ENCODE results near the gene CTIF. TPM values are rescaled to one million over a fixed set of nuclear protein-coding genes. Genes with fewer than 3 reads are reported as not detected.

CTIF gene
- total RNA-seq, 1 donor from 2014 or later = 72.4 TPM

DNA sequence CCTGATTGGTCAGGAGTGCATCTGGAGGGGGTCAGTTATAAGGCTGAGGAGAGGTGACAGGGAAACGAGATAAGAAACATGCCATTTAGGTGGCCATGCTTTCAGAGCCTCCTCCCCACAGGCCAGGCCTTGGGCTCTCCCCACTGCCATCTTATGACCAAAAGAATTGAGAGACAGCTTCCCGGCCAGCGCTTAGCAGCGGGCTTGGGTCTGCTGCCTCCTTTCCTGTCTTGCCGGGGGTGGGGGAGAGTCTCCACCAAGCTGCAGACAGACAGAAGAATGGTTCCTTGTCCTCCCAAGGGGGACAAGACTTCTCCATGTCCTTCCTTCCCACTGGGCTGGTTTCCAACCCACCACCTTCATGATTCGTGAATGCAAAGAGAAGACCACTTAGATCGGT, 240.6 kb downstream of the CTIF start:
- intact Hi-C loops (cut with DNase I) = no loop called here
- Histone ChIP-seq H3K27me3 (no peaks in the 10 kb centered on the region), H3K4me1 (peaks cover 72% of the 10 kb centered on the region), H3K36me3 (no peaks in the 10 kb centered on the region), H3K4me3 (no peak overlapping the region), H3K27ac (no peak overlapping the region), H3K9me3 (no peaks in the 10 kb centered on the region)
- ATAC-seq = no peak
- TF ChIP-seq, protein P1, sequence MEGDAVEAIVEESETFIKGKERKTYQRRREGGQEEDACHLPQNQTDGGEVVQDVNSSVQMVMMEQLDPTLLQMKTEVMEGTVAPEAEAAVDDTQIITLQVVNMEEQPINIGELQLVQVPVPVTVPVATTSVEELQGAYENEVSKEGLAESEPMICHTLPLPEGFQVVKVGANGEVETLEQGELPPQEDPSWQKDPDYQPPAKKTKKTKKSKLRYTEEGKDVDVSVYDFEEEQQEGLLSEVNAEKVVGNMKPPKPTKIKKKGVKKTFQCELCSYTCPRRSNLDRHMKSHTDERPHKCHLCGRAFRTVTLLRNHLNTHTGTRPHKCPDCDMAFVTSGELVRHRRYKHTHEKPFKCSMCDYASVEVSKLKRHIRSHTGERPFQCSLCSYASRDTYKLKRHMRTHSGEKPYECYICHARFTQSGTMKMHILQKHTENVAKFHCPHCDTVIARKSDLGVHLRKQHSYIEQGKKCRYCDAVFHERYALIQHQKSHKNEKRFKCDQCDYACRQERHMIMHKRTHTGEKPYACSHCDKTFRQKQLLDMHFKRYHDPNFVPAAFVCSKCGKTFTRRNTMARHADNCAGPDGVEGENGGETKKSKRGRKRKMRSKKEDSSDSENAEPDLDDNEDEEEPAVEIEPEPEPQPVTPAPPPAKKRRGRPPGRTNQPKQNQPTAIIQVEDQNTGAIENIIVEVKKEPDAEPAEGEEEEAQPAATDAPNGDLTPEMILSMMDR (IDR thresholded peaks at IDR 0.05) = no peak
- no peak for DNase-seq

DNA sequence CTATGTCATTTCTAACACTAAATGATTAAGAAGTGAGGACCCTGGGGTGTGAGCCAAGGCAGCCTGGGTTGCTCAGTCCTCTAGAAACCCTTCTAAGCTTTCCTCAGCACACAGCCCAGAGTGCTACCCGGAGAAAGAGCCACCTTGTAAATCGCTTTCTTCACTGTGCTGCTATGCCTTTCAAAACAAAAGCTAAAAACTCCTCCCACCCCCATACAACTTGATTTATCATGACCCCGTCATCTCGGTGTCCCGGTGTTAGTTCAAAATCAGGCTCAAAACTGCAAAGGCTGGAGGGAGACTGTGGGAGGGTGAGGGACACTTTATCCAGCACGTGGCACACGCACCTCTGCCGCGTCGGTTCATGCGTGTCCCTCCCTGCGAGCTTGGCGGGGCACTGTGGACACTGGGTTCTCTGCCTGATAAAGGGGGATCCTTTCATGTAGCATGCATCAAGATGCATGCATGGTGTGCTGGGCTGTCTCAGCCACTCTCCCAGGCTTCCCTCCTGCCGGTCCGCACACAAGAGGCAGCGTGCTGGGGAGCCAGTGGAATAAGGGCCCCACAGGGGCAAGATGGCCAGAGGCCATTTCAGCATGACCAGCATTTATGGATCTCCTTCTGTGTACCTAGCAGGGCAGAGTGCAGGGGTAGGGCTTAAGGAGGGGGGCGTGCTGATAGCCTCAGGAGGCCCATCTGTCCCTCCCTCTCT, 241.5 kb downstream of the CTIF start:
- intact Hi-C loops (cut with DNase I) = no loop called here
- Histone ChIP-seq H3K4me1 (peaks cover 78% of the 10 kb centered on the region), H3K27ac (peak overlapping the region; percentile 90), H3K9me3 (no peaks in the 10 kb centered on the region), H3K4me3 (no peak overlapping the region), H3K27me3 (no peaks in the 10 kb centered on the region), H3K36me3 (no peaks in the 10 kb centered on the region)
- ATAC-seq (no peak), DNase-seq (no peak)
- TF ChIP-seq, protein P1 (IDR thresholded peaks at IDR 0.05) = no peak

DNA sequence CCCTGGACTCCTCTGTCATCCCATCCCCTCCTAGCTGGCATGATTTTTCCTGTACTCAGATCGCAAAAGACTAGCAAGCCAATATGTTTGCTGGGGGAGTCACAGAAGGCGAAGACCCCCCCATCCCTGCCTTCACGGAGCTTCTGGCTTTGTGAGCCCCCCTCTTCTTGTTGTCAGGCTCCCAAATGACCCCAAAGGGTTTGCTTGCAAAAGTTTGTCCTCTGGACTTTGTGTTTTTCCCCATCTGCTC, 242.0 kb downstream of the CTIF start:
- intact Hi-C loops (cut with DNase I) = no loop called here
- no peak for DNase-seq
- Histone ChIP-seq H3K27ac (peak overlapping the region; percentile 90), H3K27me3 (no peaks in the 10 kb centered on the region), H3K9me3 (no peaks in the 10 kb centered on the region), H3K36me3 (no peaks in the 10 kb centered on the region), H3K4me3 (no peak overlapping the region), H3K4me1 (peaks cover 83% of the 10 kb centered on the region)
- ATAC-seq = no peak
- TF ChIP-seq, protein P1 (IDR thresholded peaks at IDR 0.05) = no peak

DNA sequence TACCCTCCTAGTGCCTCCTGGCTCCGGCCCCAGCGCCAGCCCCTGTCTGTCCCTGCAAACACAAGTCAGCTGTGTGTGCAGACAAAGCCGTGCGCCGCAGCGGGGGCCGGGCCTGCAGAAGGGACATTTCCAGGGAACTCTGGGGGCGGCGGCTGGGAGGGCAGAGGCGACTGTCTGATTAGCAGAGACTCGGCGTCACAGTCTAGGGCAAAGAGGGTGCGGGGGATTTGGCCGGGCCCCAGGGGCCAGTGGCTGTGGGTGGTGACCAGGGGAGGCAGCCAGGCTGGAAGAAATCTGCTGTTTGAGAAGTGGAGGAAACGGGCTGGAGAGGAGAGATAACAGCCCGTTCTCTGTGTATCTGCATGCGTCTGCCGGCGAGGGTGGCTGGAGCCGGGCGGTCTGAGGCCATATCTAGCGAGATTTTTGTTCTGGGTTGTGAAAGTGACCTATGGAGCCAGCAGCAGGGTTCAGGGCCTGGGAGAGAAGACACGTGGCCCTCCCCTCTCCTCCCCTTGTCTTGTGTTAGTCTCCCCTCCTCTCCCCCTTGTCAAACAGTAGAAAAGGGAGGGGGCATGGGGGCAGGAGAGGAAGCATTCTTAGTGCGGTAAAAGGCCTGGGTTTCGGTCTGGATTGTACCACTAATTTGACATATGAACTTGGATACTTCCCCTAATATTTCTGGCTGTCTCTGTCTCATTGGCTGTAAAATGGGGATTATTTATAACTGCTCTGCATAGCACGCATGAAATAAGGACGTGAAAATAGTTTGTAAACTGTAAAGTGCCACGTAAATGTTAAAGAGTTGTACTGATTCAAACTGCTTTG, 242.5 kb downstream of the CTIF start:
- intact Hi-C loops (cut with DNase I) = no loop called here
- no peaks in the 10 kb centered on the region for H3K9me3 ChIP-seq
- peak; percentile 82 for ATAC-seq
- no peaks in the 10 kb centered on the region for H3K27me3 ChIP-seq
- TF ChIP-seq, protein P1 (IDR thresholded peaks at IDR 0.05) = no peak
- peak overlapping the region; percentile 90 for H3K27ac ChIP-seq
- peak; percentile 95 for DNase-seq
- H3K4me1 ChIP-seq = peaks cover 87% of the 10 kb centered on the region
- H3K4me3 ChIP-seq = no peak overlapping the region
- no peaks in the 10 kb centered on the region for H3K36me3 ChIP-seq

DNA sequence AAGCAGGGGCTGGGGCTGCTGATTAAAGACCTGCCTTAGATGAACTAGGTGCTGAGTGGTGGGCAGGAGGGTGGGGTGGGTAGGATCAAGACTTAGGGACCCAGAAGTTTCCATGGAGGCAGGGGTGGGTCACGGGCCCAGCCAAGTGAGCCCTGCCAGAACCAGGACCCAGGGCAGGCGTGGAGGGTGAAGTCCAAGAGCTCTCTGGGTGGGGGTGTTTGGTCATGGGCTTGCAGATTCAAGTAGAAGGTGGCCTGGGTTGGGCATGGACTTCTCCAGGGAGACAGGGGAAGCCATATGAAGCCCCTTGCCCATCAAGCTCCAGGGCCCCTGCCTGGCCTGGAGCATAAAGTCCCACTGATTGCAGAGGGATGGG, 243.1 kb downstream of the CTIF start:
- no peaks in the 10 kb centered on the region for H3K9me3 ChIP-seq
- peak overlapping the region; percentile 90 for H3K27ac ChIP-seq
- H3K4me1 ChIP-seq = peaks cover 82% of the 10 kb centered on the region
- H3K4me3 ChIP-seq = no peak overlapping the region
- no peaks in the 10 kb centered on the region for H3K27me3 ChIP-seq
- TF ChIP-seq, protein P1 (IDR thresholded peaks at IDR 0.05) = no peak
- ATAC-seq (no peak), DNase-seq (no peak)
- no peaks in the 10 kb centered on the region for H3K36me3 ChIP-seq
- intact Hi-C loops (cut with DNase I) = no loop called here

Data from upper lobe of right lung (tissue), 1 donor.